NB4 (cell line): ENCODE results near the gene WDR49.

Source experiments
- CTCF ChIP-seq: IDR thresholded peaks from one replicate; pipeline ENCODE4 v1.5.1; 2012; ENCODE audit warnings: low read depth, low read length
- MAX ChIP-seq: IDR thresholded peaks from 2 replicates; pipeline ENCODE4 v1.6.1; 2011; ENCODE audit warnings: low read depth, low read length
- MYC ChIP-seq: IDR thresholded peaks from 2 replicates; pipeline ENCODE4 v1.6.1; 2011; ENCODE audit warnings: low read depth, low read length
- POLR2A ChIP-seq: IDR thresholded peaks from 2 replicates; pipeline ENCODE4 v1.6.1; 2011; ENCODE audit warnings: mild to moderate bottlenecking; ENCODE audit not compliant: insufficient read length; ENCODE audit errors: extremely low read depth

- no peak for TF ChIP-seq CTCF
- TF ChIP-seq MYC, result no peak
- TF ChIP-seq POLR2A, result no peak
- no peak for TF ChIP-seq MAX
Observed at GRCh38 chr3:167609156-167609555, 44.6 kb downstream of the WDR49 start.
